SK-N-SH (cell line): ENCODE measurements around the gene SLC39A13. TPM values are rescaled to one million over a fixed set of nuclear protein-coding genes. Genes with fewer than 3 reads are reported as not detected.

Source experiments
- CTCF ChIA-PET: fragments of 300-600, 350-600 bp; formaldehyde crosslinking; extraction: SDS; loops from one replicate; lab custom pipeline; 2021; lab: Yijun Ruan, JAX
- POLR2A ChIA-PET: fragments of 350-600 bp; sonication (Branson Sonifier 250); formaldehyde crosslinking; extraction: SDS; loops from one replicate; lab custom pipeline; 2020; ENCODE audit warnings: antibody characterized with exemption, inconsistent platforms; lab: Yijun Ruan, JAX
- DNase-seq: peaks from one replicate; pipeline ENCODE4 v3.0.0; 2012
- H2AFZ ChIP-seq: fragments of 200-600 bp; sonication (generic); 2 replicates; pipeline ENCODE4 v1.8.1; 2016; ENCODE audit warnings: antibody characterized with exemption, mild to moderate bottlenecking, low read depth
- H3F3A ChIP-seq: fragments of 200-600 bp; sonication (generic); replicated peaks from 2 replicates; pipeline ENCODE3; 2016; ENCODE audit warnings: antibody characterized with exemption, mild to moderate bottlenecking; ENCODE audit not compliant: insufficient read depth
- H3K27ac ChIP-seq, 2 experiments: fragments of 200-500 bp in 1 of 2; fragments of 200-600 bp in 1 of 2; sonication (Bioruptor generic) in 1 of 2; sonication (generic), shearing (Covaris generic) in 1 of 2; 2 replicates each; pipeline versions ENCODE4 v1.5.1 to v1.6.1; 2014 to 2016; ENCODE audit warnings: low read depth in 2 of 2, inconsistent platforms in 1 of 2, low read length in 1 of 2, mild to moderate bottlenecking in 1 of 2, mixed read lengths in 1 of 2
- H3K27me3 ChIP-seq: fragments of 200-600 bp; sonication (generic), shearing (Covaris generic); 2 replicates; pipeline ENCODE4 v1.6.1; 2016; ENCODE audit warnings: mixed run types; ENCODE audit not compliant: insufficient read depth
- H3K36me3 ChIP-seq, 2 experiments: fragments of 200-500 bp in 1 of 2; fragments of 200-600 bp in 1 of 2; sonication (Bioruptor generic) in 1 of 2; sonication (generic) in 1 of 2; replicated peaks in 1 of 2; 2 replicates each; pipeline versions ENCODE3 to v1.5.1; 2014 to 2016; ENCODE audit warnings: low read length in 1 of 2, mild to moderate bottlenecking in 1 of 2; ENCODE audit not compliant: insufficient read depth in 2 of 2, control insufficient read depth in 1 of 2
- H3K4me1 ChIP-seq, 2 experiments: fragments of 200-500 bp in 1 of 2; fragments of 200-600 bp in 1 of 2; sonication (Bioruptor generic) in 1 of 2; sonication (generic), shearing (Covaris generic) in 1 of 2; 2 replicates each; pipeline versions ENCODE4 v1.5.1 to v1.6.1; 2014 to 2016; ENCODE audit warnings: low read depth in 1 of 2, low read length in 1 of 2, mixed run types in 1 of 2; ENCODE audit not compliant: insufficient read depth in 2 of 2, control insufficient read depth in 1 of 2
- H3K4me2 ChIP-seq: fragments of 200-600 bp; sonication (generic), shearing (Covaris generic); 2 replicates; pipeline ENCODE4 v1.6.1; 2017; ENCODE audit warnings: mixed run types
- H3K4me3 ChIP-seq, 2 experiments: fragments of 200-500 bp in 1 of 2; fragments of 200-600 bp in 1 of 2; sonication (Bioruptor generic) in 1 of 2; sonication (generic), shearing (Covaris generic) in 1 of 2; 2 replicates each; pipeline versions ENCODE4 v1.5.1 to v1.8.1; 2014 to 2016; ENCODE audit warnings: low read depth in 2 of 2, inconsistent platforms in 1 of 2, low read length in 1 of 2, mild to moderate bottlenecking in 1 of 2, mixed read lengths in 1 of 2, moderate library complexity in 1 of 2
- H3K79me2 ChIP-seq: fragments of 200-600 bp; sonication (generic); 2 replicates; pipeline ENCODE4 v1.8.1; 2017; ENCODE audit warnings: mild to moderate bottlenecking; ENCODE audit not compliant: insufficient read depth
- H3K9ac ChIP-seq: fragments of 200-600 bp; sonication (generic); 2 replicates; pipeline ENCODE4 v1.6.1; 2017; ENCODE audit warnings: mixed run types
- H3K9me2 ChIP-seq: fragments of 200-600 bp; sonication (generic); 2 replicates; pipeline ENCODE4 v1.6.1; 2017; ENCODE audit warnings: mixed run types
- H3K9me3 ChIP-seq: fragments of 200-600 bp; sonication (generic); 2 replicates; pipeline ENCODE4 v1.6.1; 2017; ENCODE audit warnings: mixed run types, mild to moderate bottlenecking, moderate library complexity
- H4K20me1 ChIP-seq: fragments of 200-600 bp; sonication (generic); 2 replicates; pipeline ENCODE4 v1.6.1; 2017; ENCODE audit warnings: mild to moderate bottlenecking, mixed run types; ENCODE audit not compliant: insufficient read depth
- ELF1 ChIP-seq: IDR thresholded peaks from 2 replicates; pipeline ENCODE4 v1.4.0; 2012
- EZH2phosphoT487 ChIP-seq: fragments of 200-600 bp; sonication (generic); IDR thresholded peaks from 2 replicates; pipeline ENCODE4 v1.6.1; 2017; ENCODE audit warnings: low read depth, mixed run types, mild to moderate bottlenecking, antibody characterized with exemption, moderate library complexity, borderline replicate concordance
- FOSL2 ChIP-seq: IDR thresholded peaks from 2 replicates; pipeline ENCODE4 v1.4.0; 2012; ENCODE audit warnings: low read depth, mild to moderate bottlenecking, moderate library complexity, borderline replicate concordance
- FOXM1 ChIP-seq: IDR thresholded peaks from 2 replicates; pipeline ENCODE4 v1.4.0; 2012; ENCODE audit warnings: low read depth, mild to moderate bottlenecking
- MEF2A ChIP-seq: IDR thresholded peaks from 2 replicates; pipeline ENCODE4 v1.4.0; 2012; ENCODE audit warnings: low read depth, borderline replicate concordance
- MXI1 ChIP-seq: IDR thresholded peaks from 2 replicates; pipeline ENCODE4 v1.6.1; 2012; ENCODE audit warnings: mild to moderate bottlenecking, low read depth, low read length, improper control_type of control experiment
- NFIC ChIP-seq: IDR thresholded peaks from 2 replicates; pipeline ENCODE4 v1.4.0; 2012; ENCODE audit warnings: borderline replicate concordance
- POLR2AphosphoS5 ChIP-seq: IDR thresholded peaks from 2 replicates; pipeline ENCODE4 v1.6.1; 2012; ENCODE audit warnings: low read depth, low read length
- RAD21 ChIP-seq: IDR thresholded peaks from 2 replicates; pipeline ENCODE4 v1.6.1; 2012; ENCODE audit warnings: mild to moderate bottlenecking, low read length
- SIN3A ChIP-seq: IDR thresholded peaks from 2 replicates; pipeline ENCODE4 v1.6.1; 2012; ENCODE audit warnings: low read depth, mild to moderate bottlenecking, low read length, moderate library complexity, borderline replicate concordance
- SMC3 ChIP-seq: IDR thresholded peaks from 2 replicates; pipeline ENCODE4 v1.6.1; 2012; ENCODE audit warnings: low read depth, low read length, improper control_type of control experiment
- TCF12 ChIP-seq: IDR thresholded peaks from 2 replicates; pipeline ENCODE4 v1.4.0; 2012
- TEAD4 ChIP-seq: IDR thresholded peaks from 2 replicates; pipeline ENCODE4 v1.4.0; 2012; ENCODE audit warnings: mild to moderate bottlenecking, borderline replicate concordance; ENCODE audit not compliant: insufficient read depth
- YY1 ChIP-seq: IDR thresholded peaks from 2 replicates; pipeline ENCODE4 v1.4.0; 2012; ENCODE audit warnings: low read depth, mild to moderate bottlenecking
- ZBTB33 ChIP-seq: IDR thresholded peaks from 2 replicates; pipeline ENCODE4 v1.4.0; 2012; ENCODE audit warnings: low read depth, borderline replicate concordance
- WGBS: methylation state at CpG from one replicate; pipeline ENCODE4 v1.1.6; 2017; ENCODE audit warnings: low lambda C conversion rate; 5-methylcytosine and 5-hydroxymethylcytosine counted together
- polyA plus RNA-seq, 3 experiments: library from polyadenylated mRNA; depleted of rRNA; stranded (reverse); fragments of >200 nt; gene quantifications; 2 replicates each; pipeline ENCODE4 v1.2.3, GENCODE V29; 2012
- TF ChIP-seq, protein P1 (sequence below): IDR thresholded peaks from 2 replicates; pipeline ENCODE4; 2012
- TF ChIP-seq, protein P2 (sequence below): IDR thresholded peaks from 2 replicates; pipeline ENCODE4 v1.4.0; 2012; ENCODE audit warnings: low read depth

SLC39A13 gene
- polyA plus RNA-seq, 1 of the 3 experiments (the other 2 are of a cell fraction) = 65.5 TPM

- CTCF ChIA-PET = interaction anchor here (1.5 to 6.7 kb wide), 2 partner anchors 9 to 14 kb away, joined by 6 to 47 read pairs; no protein-coding TSS in a partner anchor
- H3K36me3 ChIP-seq = peaks cover 20 to 26% of the 10 kb centered on the region in 2 experiments
Observed at GRCh38 chr11:47425611-47426010, 17.2 kb downstream of the SLC39A13 start.

More at GRCh38 chr11:47425611-47426010, 17.2 kb downstream of the SLC39A13 start:
- peak overlapping the region in 1 of 2 experiments; percentile 82; a peak in 3 of 4 replicates for H3K27ac ChIP-seq
- H2AFZ ChIP-seq = 0 out of 2 replicates have a peak overlapping the region, but pooled peaks have one; percentile 58
- peak overlapping the region; percentile 64 to 85 for H3K4me3 ChIP-seq
- peaks cover 9 to 10% of the 10 kb centered on the region in 2 experiments; a peak in 3 of 4 replicates for H3K4me1 ChIP-seq
- peak overlapping the region; percentile 98 for H3K4me2 ChIP-seq
- H3F3A ChIP-seq = peaks cover 7% of the 10 kb centered on the region
- no peaks in the 10 kb centered on the region for H3K27me3 ChIP-seq
- peaks cover 38% of the 10 kb centered on the region for H3K79me2 ChIP-seq
- TF ChIP-seq TEAD4 (no peak), SMC3 (no peak), MXI1 (no peak), ELF1 (no peak), EZH2phosphoT487 (no peak), FOSL2 (no peak), FOXM1 (no peak), NFIC (no peak), SIN3A (no peak), RAD21 (no peak), POLR2AphosphoS5 (no peak), ZBTB33 (no peak), TCF12 (no peak), MEF2A (no peak), YY1 (no peak)
- TF ChIP-seq, protein P1, sequence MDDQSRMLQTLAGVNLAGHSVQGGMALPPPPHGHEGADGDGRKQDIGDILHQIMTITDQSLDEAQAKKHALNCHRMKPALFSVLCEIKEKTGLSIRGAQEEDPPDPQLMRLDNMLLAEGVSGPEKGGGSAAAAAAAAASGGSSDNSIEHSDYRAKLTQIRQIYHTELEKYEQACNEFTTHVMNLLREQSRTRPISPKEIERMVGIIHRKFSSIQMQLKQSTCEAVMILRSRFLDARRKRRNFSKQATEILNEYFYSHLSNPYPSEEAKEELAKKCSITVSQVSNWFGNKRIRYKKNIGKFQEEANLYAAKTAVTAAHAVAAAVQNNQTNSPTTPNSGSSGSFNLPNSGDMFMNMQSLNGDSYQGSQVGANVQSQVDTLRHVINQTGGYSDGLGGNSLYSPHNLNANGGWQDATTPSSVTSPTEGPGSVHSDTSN = no peak
- TF ChIP-seq, protein P2, sequence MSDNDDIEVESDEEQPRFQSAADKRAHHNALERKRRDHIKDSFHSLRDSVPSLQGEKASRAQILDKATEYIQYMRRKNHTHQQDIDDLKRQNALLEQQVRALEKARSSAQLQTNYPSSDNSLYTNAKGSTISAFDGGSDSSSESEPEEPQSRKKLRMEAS = no peak
- under 1% methylated on average over 14 of the region's 14 CpGs for WGBS
- no peaks in the 10 kb centered on the region for H3K9me3 ChIP-seq
- DNase-seq = no peak
- no peaks in the 10 kb centered on the region for H4K20me1 ChIP-seq
- POLR2A ChIA-PET = interaction anchor here (0.7 to 2.3 kb wide), 3 partner anchors 8 to 1128 kb away, joined by 3 to 8 read pairs (median 4); no protein-coding TSS in a partner anchor
- H3K9ac ChIP-seq = peak overlapping the region; percentile 96
- H3K9me2 ChIP-seq = no peaks in the 10 kb centered on the region
